ENCODE measurements around the gene OR4M1.

- no peak for TF ChIP-seq CTCF (IDR thresholded peaks at IDR 0.05; ENCODE audit: low read length)
- no peak for TF ChIP-seq EZH2 (IDR thresholded peaks at IDR 0.05; ENCODE audit: borderline replicate concordance, low read length)
These were observed 26.6 kb downstream of the OR4M1 start for GRCh38 chr14:19799880-19800279.
